SJCRH30 (cell line): ENCODE data around the gene CAPN9. TPM values are rescaled to one million over a fixed set of nuclear protein-coding genes. Genes with fewer than 3 reads are reported as not detected.
A peak's percentile ranks its signal among the peaks of the same experiment; 100 is the strongest.

Experiments used
- DNase-seq, 2 experiments: peaks; one replicate each; pipeline ENCODE4 v3.0.0-alpha.2; 2015 to 2020
- H3K27ac ChIP-seq: fragments of 250-450 bp; sonication (Bioruptor Pico); 2 replicates; pipeline ENCODE4 v1.5.1; 2020; ENCODE audit warnings: mild to moderate bottlenecking, moderate library complexity
- H3K27me3 ChIP-seq: fragments of 250-450 bp; sonication (Bioruptor Pico); 2 replicates; pipeline ENCODE4 v1.5.1; 2020; ENCODE audit warnings: mild to moderate bottlenecking, moderate library complexity
- H3K36me3 ChIP-seq: fragments of 250-450 bp; sonication (Bioruptor Pico); 2 replicates; pipeline ENCODE4 v1.5.1; 2020; ENCODE audit warnings: mild to moderate bottlenecking, moderate library complexity
- H3K4me1 ChIP-seq: fragments of 250-450 bp; sonication (Bioruptor Pico); 2 replicates; pipeline ENCODE4 v1.5.1; 2020; ENCODE audit warnings: mild to moderate bottlenecking, moderate library complexity
- H3K4me3 ChIP-seq: fragments of 250-450 bp; sonication (Bioruptor Pico); 2 replicates; pipeline ENCODE4 v1.5.1; 2020; ENCODE audit warnings: mild to moderate bottlenecking, moderate library complexity
- H3K9me3 ChIP-seq: fragments of 250-450 bp; sonication (Bioruptor Pico); replicated peaks from 2 replicates; pipeline ENCODE4 v1.5.1; 2020; ENCODE audit warnings: mild to moderate bottlenecking, moderate library complexity
- total RNA-seq: library from RNA; depleted of rRNA; stranded (reverse); fragments of >200 nt; shearing (Covaris generic); gene quantifications from 2 replicates; pipeline ENCODE4 v1.2.3, GENCODE V29; 2014

The CAPN9 gene
- total RNA-seq, 1 experiment from 2014 or later, result not detected

DNA sequence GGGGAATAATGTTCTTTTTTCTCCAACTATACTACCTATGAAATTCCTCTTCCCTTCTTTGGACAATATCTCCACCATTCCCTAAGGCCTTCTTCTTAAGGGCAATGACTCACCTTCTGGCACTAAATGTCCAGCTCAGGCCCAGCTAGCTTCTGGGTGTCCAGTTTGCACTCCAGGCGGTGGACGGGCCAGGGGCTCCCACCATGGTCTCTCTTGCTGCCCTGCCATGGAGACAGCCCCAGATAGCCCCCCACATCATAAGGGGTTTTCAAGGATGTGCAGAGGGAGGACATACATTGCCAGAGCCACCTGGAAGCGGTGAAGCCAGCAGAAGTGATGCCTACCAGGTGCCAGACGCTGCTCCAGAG lies 77.3 kb downstream of the CAPN9 start:
- DNase-seq, result no peak
- Histone ChIP-seq H3K27ac (peak overlapping the region; percentile 57), H3K27me3 (no peaks in the 10 kb centered on the region), H3K36me3 (no peaks in the 10 kb centered on the region), H3K9me3 (no peaks in the 10 kb centered on the region), H3K4me1 (peaks cover 63% of the 10 kb centered on the region), H3K4me3 (no peak overlapping the region)

DNA sequence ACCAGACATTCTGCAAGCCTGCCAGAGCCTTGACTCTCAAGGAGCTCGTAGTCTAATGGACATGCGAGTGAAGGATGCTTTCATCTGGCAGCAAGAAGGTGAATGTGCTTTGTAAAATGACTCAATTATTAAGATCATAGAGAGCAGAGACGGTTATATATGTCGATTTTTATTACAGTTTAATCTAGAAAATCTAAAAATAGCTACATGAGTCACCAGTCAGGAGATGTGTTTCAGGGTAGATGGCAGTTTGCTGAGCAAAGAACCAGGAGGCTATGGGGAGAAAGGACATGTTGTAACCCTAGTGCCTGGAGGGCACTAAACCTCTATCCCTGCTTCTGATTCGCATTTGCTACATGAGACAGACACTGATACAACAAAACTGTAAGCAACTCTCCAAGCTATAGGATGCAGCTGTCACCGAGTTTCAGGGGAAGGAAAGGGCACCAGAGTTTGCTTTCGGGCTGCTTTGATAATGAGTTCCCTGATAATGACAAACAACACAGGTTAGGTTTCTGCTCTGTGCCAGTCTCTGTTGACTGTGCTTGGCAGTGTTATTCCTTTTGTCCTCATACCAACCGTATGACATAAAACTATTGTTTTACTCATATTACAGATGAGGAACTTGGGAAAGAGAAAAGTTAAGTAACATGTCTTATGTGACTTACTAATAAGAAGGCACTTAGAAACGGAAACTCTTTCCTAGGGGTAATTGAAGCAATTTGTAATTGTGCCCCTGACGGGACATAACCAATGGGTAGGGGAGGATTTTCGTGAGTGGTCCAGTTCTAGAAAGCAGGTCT lies 77.9 kb downstream of the CAPN9 start:
- peak overlapping the region; percentile 57 for H3K27ac ChIP-seq

DNA sequence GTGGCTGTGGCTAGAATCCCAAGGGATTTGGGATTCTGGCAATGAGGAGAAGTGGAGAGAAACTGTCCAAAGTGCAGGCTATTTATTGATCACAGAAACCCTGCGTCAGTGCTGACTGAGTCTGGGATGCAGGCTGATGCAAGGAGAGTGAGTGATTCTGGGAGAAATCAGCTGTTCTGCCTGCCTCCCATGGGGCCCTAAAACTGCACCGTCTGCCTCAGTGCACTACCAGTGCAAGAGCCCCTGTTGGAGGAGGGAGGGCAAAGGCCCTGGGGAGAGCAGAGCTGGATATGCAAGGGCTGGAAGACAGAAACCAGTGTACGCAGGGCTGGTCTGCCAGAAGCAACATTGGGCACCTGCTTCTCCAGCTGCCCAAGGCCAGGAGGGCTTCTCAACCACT lies 78.6 kb downstream of the CAPN9 start:
- DNase-seq, result peak in 1 of 2 experiments; percentile 46

More for the DNA sequence above, 77.9 kb downstream of the CAPN9 start:
- DNase-seq, result peak; percentile 72 to 90
- Histone ChIP-seq H3K27me3 (no peaks in the 10 kb centered on the region), H3K4me1 (peaks cover 60% of the 10 kb centered on the region), H3K9me3 (no peaks in the 10 kb centered on the region), H3K36me3 (no peaks in the 10 kb centered on the region), H3K4me3 (no peak overlapping the region)

DNA sequence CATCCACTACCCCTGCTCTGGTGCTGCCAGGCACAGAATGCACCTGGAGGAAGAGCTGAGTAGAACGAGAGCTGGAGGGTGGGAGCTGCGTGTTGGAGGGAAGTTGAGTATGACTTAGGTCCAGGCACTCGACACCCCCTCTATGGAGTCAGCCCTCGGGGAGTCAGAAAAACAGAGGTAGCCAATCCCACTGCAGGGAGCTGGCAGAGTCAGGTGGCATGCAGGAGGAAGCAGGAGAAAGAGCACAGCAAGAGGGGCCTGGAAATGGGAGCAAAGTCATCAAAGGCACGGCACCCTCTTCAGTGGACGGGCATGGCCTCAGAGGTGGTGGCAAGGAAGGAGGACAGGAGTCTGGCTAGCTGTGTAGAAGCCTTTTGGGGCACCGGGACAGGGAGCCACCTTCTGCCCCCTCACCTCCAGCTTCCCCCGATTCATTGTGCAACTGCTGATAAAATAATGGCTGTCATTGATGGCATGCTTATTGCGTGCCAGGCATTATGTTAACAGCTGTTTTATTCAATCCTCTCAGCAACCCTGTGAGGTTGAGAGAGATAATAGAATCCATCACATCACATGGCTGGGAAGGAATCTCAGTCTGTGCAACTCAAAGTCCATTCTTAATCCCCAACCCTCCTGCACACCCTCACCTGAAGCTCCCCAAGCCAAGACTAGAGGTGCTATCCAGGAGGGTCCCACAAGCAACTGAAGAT lies 79.1 kb downstream of the CAPN9 start:
- Histone ChIP-seq H3K36me3 (no peaks in the 10 kb centered on the region), H3K4me3 (no peak overlapping the region), H3K27me3 (no peaks in the 10 kb centered on the region), H3K9me3 (no peaks in the 10 kb centered on the region), H3K4me1 (peaks cover 57% of the 10 kb centered on the region), H3K27ac (peak overlapping the region; percentile 57)
- DNase-seq, result peak in 1 of 2 experiments; percentile 61

More for the DNA sequence above, 78.6 kb downstream of the CAPN9 start:
- no peaks in the 10 kb centered on the region for H3K27me3 ChIP-seq
- H3K27ac ChIP-seq, result peak overlapping the region; percentile 57
- no peaks in the 10 kb centered on the region for H3K9me3 ChIP-seq
- peaks cover 57% of the 10 kb centered on the region for H3K4me1 ChIP-seq
- H3K36me3 ChIP-seq, result no peaks in the 10 kb centered on the region
- H3K4me3 ChIP-seq, result no peak overlapping the region

DNA sequence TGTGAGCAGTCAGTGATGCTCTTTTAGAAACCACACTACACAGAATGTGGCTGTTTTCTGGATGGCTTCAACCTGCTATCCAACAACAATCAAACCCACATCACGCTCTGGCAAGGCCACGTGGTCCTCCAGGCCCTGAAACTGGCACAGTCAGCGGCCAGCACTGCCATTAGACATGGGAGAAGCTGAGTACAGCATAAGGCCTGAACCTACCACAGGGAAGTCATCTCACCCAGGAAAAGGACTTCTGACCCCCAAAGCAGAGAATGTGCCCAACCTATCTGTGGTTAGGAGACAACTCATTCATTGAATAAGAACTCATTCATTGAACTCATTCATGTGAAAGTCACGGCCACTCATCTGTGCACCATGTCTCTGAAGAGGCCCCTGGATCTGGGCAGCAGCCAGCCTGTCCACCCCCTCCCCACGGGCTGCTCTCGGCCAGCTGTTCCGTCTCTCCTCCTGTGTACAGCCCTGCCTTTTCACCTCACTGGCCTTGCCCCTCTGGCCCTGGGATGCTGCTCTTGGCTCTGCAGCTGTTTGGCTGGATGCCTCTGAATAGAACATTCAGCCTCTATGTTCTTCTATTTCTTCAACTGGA lies 80.0 kb downstream of the CAPN9 start:
- H3K9me3 ChIP-seq, result no peaks in the 10 kb centered on the region
- peaks cover 52% of the 10 kb centered on the region for H3K4me1 ChIP-seq
- no peaks in the 10 kb centered on the region for H3K27me3 ChIP-seq
- H3K36me3 ChIP-seq, result no peaks in the 10 kb centered on the region
- H3K4me3 ChIP-seq, result no peak overlapping the region
- H3K27ac ChIP-seq, result peak overlapping the region; percentile 57
- peak; percentile 88 to 90 for DNase-seq

DNA sequence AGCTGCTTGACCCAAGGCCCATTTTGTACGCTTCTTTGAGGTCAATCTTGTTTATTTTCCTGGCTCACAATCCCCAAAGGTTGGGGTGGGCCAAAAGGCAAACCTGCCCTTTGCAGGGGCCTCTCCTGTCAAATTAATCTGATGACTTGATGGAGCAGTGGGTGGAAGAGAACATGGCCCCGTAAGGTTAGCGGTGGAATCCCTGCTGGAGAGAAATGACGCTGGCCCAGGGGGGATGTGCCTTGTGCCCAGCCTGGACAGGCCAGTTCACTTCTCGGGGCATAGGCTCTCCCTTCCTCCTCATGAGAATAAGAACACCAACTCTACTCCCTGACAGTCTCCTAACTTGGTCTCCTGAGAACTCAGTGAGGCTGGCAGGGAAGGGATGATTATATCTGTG lies 80.6 kb downstream of the CAPN9 start:
- DNase-seq, result no peak
- Histone ChIP-seq H3K36me3 (no peaks in the 10 kb centered on the region), H3K27me3 (no peaks in the 10 kb centered on the region), H3K4me3 (no peak overlapping the region), H3K4me1 (peaks cover 46% of the 10 kb centered on the region), H3K27ac (peak overlapping the region; percentile 57), H3K9me3 (no peaks in the 10 kb centered on the region)

DNA sequence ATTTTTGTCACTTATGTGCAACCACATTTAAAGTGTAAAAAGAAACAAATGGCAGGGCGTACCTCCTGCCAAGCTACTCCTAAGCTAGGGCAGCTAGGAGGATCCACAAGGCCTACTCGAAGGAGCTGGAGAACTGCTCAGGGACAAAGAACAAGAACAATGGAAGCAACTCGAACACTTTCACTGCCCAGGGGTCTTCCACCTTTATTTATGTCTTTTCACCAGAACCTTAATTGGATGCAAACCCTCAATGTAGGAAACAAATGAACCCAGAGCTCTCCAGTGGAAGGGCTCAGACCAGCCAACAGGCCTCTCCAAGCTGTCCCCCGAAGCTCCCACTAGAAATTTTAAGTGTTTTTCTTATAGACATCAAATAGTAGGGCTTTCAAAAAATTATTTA lies 81.2 kb downstream of the CAPN9 start:
- Histone ChIP-seq H3K27me3 (no peaks in the 10 kb centered on the region), H3K4me1 (peaks cover 46% of the 10 kb centered on the region), H3K9me3 (no peaks in the 10 kb centered on the region), H3K27ac (peak overlapping the region; percentile 57; the same call in 1 of the 2 replicates), H3K4me3 (no peak overlapping the region), H3K36me3 (no peaks in the 10 kb centered on the region)
- DNase-seq, result no peak

DNA sequence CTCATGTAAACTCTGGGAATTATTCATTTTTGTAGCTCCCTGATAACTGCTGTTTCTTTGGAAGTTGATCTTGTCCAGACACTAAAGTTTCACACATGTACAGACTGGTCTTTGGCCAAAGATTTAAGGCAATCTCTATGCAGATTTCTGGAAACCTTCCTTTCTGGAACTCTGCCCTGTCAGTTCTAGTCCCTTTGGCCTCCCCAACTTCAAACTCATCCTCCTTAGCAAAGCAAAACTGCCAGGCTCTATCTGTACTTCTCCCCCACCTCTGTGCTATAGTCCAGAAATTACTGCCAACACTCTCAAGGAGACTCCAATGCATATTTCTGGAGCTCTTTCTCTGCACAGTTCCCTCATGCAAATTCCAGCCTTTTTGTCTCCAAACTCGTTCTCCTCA lies 84.6 kb downstream of the CAPN9 start:
- no peak for DNase-seq
- H3K4me3 ChIP-seq, result no peak overlapping the region
- no peaks in the 10 kb centered on the region for H3K36me3 ChIP-seq
- no peaks in the 10 kb centered on the region for H3K9me3 ChIP-seq
- H3K4me1 ChIP-seq, result peaks cover 17% of the 10 kb centered on the region
- no peak overlapping the region for H3K27ac ChIP-seq
- H3K27me3 ChIP-seq, result no peaks in the 10 kb centered on the region

DNA sequence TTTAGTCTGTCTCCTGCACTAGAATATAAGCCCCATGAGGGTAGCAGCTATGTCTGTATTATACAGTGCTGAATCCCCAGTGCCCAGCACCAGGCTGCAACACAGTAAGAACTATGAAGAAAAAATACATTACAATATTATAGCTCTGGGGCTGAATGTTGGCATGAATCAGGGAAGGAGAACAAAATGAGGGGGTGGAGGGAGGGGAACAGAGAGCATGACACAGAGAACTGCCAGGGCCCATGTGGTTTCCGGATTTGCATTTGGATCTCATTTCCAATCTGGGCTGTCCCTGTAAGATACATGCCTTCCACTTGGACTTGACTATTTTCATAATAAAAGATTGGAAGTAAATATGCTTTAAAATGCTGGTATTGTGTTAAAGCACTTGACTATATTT lies 85.3 kb downstream of the CAPN9 start:
- H3K36me3 ChIP-seq, result no peaks in the 10 kb centered on the region; the same call in 1 of the 2 replicates
- H3K9me3 ChIP-seq, result no peaks in the 10 kb centered on the region
- H3K27ac ChIP-seq, result no peak overlapping the region
- peaks cover 10% of the 10 kb centered on the region for H3K4me1 ChIP-seq
- DNase-seq, result no peak
- H3K27me3 ChIP-seq, result no peaks in the 10 kb centered on the region
- no peak overlapping the region for H3K4me3 ChIP-seq

DNA sequence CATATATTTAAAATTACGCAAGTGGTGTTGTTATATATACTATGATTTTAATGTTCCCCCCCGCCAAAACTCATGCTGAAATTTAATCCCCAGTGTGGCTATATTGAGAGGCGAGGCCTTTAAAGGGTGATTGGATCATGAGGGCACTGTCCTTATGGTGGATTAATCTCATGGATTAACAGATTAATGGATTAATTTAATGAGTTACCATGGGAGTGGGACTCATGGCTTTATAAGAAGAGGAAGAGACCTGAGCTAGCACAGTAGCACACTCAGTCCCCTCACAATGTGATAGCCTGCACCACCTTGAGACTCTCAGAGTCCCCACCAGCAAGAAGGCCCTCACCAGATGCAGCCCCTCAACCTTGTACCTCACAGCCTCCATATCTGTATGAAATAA lies 86.3 kb downstream of the CAPN9 start:
- Histone ChIP-seq H3K9me3 (no peaks in the 10 kb centered on the region), H3K4me3 (no peak overlapping the region), H3K27ac (no peak overlapping the region), H3K4me1 (no peaks in the 10 kb centered on the region), H3K27me3 (no peaks in the 10 kb centered on the region), H3K36me3 (no peaks in the 10 kb centered on the region; the same call in 1 of the 2 replicates)
- no peak for DNase-seq

DNA sequence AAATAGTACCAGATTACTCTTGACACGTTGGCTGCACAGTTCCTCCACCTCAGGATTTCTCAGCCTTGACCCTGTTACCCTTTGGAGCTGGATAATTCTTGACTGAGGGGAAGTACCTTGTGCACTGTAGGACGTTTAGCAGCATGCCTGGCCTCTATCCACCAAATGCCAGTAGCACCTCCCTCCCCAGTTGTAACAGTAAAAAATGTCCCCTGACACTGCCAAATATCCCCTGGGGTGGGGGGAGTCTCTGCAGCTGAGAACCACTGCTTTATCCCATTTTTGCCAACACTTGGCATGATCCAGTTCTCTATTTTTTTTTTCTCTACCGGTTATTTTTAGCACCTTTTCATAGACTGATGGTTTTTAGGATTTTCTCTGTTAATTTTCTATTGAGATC lies 87.1 kb downstream of the CAPN9 start:
- no peaks in the 10 kb centered on the region; the same call in 1 of the 2 replicates for H3K36me3 ChIP-seq
- DNase-seq, result no peak
- H3K27ac ChIP-seq, result no peak overlapping the region
- no peaks in the 10 kb centered on the region for H3K9me3 ChIP-seq
- no peak overlapping the region for H3K4me3 ChIP-seq
- H3K27me3 ChIP-seq, result no peaks in the 10 kb centered on the region
- H3K4me1 ChIP-seq, result no peaks in the 10 kb centered on the region

DNA sequence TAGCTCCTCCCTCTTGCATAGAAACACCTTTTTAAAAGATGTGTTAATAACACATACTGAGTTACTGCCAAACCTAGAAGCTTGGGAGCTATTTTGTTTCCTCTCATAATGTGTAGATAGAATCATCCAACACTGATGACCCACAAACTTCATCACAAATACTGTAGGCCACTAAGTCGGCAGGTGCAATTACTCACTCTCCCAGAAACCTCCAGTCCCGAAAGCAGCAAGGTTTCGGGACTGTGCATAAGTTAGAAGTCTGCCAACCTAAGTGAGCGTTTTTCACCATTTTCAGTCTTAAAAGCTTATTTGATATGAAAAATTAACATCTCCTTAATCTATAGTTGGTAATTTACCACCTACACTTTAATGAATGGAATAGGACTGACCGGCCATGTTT lies 89.2 kb downstream of the CAPN9 start:
- Histone ChIP-seq H3K4me1 (no peaks in the 10 kb centered on the region), H3K27ac (no peak overlapping the region), H3K27me3 (no peaks in the 10 kb centered on the region), H3K4me3 (no peak overlapping the region), H3K36me3 (peaks cover 5% of the 10 kb centered on the region; the same call in 1 of the 2 replicates), H3K9me3 (no peaks in the 10 kb centered on the region)
- DNase-seq, result no peak

DNA sequence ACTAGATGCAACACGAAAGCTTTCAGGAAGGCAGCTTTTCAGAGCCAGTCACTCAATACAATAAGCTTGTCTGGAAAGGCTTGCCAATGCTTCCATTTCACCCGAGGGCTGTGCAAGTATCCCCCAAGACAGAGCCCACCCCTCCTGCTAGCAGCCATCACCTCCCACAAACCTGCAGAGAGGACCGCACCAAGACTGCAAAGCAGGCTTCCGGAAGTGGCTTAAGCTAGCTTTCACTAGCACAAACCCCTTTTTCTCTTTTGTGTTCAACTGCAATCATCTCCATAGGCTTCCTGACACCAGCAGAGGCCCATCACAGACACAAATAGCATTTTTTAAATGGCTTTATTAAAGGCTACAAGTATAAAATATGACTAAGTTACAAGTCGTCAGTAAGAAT lies 89.6 kb downstream of the CAPN9 start:
- no peak for DNase-seq

DNA sequence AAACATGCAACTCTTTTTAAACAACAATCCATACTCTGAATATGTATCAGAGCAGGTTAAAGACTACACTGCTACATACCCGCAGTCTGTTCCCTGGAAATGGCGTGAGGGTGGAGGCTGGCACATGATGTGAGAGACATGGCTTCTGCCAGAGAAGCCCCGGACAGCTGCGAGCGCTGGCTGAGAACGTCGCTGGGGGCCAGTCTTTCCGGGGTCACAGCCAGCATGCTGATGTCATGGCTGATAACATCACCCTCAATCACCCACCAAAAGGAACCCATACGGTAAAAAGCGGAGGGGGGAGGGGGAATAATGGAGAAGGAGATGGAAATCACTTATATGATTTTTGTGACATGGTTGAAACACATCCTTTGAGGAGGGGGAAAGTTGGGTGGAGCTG lies 92.0 kb downstream of the CAPN9 start:
- no peaks in the 10 kb centered on the region for H3K4me1 ChIP-seq
- H3K27me3 ChIP-seq, result no peaks in the 10 kb centered on the region
- no peaks in the 10 kb centered on the region for H3K9me3 ChIP-seq
- no peak overlapping the region for H3K27ac ChIP-seq
- no peak overlapping the region for H3K4me3 ChIP-seq
- DNase-seq, result no peak
- peaks cover 18% of the 10 kb centered on the region for H3K36me3 ChIP-seq

More for the DNA sequence above, 89.6 kb downstream of the CAPN9 start:
- H3K4me3 ChIP-seq, result no peak overlapping the region
- no peak overlapping the region for H3K27ac ChIP-seq
- no peaks in the 10 kb centered on the region for H3K9me3 ChIP-seq
- no peaks in the 10 kb centered on the region for H3K27me3 ChIP-seq
- H3K36me3 ChIP-seq, result peaks cover 7% of the 10 kb centered on the region; the same call in 1 of the 2 replicates
- H3K4me1 ChIP-seq, result no peaks in the 10 kb centered on the region

DNA sequence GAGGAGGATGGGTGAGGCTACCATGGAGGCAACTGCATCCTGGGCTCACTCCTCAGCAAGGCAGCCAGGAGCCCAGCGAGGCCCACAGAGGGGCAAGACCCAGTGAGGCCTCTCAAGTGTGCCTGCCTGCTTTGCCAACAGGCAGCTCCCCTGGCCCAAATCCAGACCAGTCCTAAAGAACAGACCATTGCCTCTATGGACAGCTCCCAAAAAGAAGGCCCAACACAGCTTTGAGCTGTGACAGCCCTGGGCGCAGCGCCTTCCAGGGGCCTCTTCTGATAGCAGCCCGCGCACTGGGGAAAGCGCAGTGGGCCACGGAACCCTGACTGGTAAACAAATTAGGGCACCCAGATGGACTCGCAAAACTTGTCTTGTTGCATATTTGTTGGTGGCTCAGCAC lies 95.6 kb downstream of the CAPN9 start:
- H3K27me3 ChIP-seq, result no peaks in the 10 kb centered on the region
- H3K9me3 ChIP-seq, result no peaks in the 10 kb centered on the region
- no peaks in the 10 kb centered on the region; the same call in 1 of the 2 replicates for H3K4me1 ChIP-seq
- H3K36me3 ChIP-seq, result peaks cover 18% of the 10 kb centered on the region
- H3K4me3 ChIP-seq, result no peak overlapping the region
- no peak overlapping the region for H3K27ac ChIP-seq
- DNase-seq, result no peak
